NB4 (cell line): ENCODE measurements around the gene VWA3A.
"Not testable (repeated sequence)": the region's sequence is repeated elsewhere in the genome, so short reads cannot be mapped to it uniquely, and the experiment has no call there.

Source experiments
- MYC ChIP-seq: IDR thresholded peaks from 2 replicates; pipeline ENCODE4 v1.6.1; 2011; ENCODE audit warnings: low read depth, low read length
- POLR2A ChIP-seq: IDR thresholded peaks from 2 replicates; pipeline ENCODE4 v1.6.1; 2011; ENCODE audit warnings: mild to moderate bottlenecking; ENCODE audit not compliant: insufficient read length; ENCODE audit errors: extremely low read depth
- TF ChIP-seq, protein P1 (sequence below): IDR thresholded peaks from one replicate; pipeline ENCODE4 v1.5.1; 2012; ENCODE audit warnings: low read depth, low read length
- TF ChIP-seq, protein P2 (sequence below): IDR thresholded peaks from 2 replicates; pipeline ENCODE4 v1.6.1; 2011; ENCODE audit warnings: low read depth, low read length

DNA sequence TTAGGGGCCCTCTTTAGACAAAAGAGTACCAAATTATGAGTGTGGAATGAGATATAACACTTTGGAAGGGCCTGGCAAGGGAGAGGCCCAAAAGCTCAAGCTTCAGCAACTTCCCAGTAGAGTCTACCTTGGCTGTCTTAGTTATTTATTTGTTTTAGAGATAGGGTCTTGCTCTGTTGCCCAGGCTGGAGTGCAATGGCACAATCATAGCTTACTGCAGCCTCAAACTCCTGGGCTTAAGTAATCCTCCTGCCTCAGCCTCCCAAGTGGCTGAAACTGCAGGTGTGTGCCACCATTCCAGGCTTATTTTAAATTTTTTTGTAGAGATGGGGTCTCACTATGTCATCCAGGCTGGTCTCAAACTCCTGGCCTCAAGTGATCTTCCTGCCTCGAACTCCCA, 80.3 kb downstream of the VWA3A start:
- TF ChIP-seq, protein P1, sequence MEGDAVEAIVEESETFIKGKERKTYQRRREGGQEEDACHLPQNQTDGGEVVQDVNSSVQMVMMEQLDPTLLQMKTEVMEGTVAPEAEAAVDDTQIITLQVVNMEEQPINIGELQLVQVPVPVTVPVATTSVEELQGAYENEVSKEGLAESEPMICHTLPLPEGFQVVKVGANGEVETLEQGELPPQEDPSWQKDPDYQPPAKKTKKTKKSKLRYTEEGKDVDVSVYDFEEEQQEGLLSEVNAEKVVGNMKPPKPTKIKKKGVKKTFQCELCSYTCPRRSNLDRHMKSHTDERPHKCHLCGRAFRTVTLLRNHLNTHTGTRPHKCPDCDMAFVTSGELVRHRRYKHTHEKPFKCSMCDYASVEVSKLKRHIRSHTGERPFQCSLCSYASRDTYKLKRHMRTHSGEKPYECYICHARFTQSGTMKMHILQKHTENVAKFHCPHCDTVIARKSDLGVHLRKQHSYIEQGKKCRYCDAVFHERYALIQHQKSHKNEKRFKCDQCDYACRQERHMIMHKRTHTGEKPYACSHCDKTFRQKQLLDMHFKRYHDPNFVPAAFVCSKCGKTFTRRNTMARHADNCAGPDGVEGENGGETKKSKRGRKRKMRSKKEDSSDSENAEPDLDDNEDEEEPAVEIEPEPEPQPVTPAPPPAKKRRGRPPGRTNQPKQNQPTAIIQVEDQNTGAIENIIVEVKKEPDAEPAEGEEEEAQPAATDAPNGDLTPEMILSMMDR = not testable (repeated sequence)
- not testable (repeated sequence) for TF ChIP-seq POLR2A, MYC
- TF ChIP-seq, protein P2, sequence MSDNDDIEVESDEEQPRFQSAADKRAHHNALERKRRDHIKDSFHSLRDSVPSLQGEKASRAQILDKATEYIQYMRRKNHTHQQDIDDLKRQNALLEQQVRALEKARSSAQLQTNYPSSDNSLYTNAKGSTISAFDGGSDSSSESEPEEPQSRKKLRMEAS = not testable (repeated sequence)
